ENCODE measurements around the gene RDH8.

The RDH8 gene

DNA sequence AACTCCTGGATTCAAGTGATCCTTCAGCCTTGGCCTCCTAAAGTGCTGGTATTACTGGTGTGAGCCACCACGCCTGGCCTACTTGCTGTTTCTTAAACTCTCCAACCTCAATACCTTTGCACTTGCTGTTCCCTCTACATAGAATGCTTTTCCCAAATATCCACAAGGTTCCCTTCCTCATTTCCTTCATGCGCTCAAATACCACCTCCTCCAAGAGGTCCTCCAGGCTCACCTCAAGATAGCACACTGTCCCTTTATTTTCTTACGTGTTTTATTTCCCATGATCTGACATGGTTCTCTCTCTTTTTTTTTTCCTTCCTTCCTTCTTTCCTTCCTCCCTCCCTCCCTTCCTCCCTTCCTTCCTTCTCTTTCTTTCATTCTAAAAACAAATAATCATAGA, 13.5 kb downstream of the RDH8 start:
- Histone ChIP-seq H3K36me3 (no peaks in the 10 kb centered on the region), H3K27ac (no peak overlapping the region), H3K4me1 (peaks cover 0 to 7% (median 5%) of the 10 kb centered on the region in 4 donors), H3K4me3 (no peak overlapping the region), H3K9me3 (no peaks in the 10 kb centered on the region), H3K27me3 (peaks cover 0 to 25% of the 10 kb centered on the region in 2 donors)
- intact Hi-C loops (cut with DNase I; ENCODE audit: low total_unique reads), result loop anchor here (1.0 kb wide), 1 partner anchor 92 kb away; no protein-coding TSS in a partner anchor
- DNase-seq, result no peak
- TF ChIP-seq, protein P1, sequence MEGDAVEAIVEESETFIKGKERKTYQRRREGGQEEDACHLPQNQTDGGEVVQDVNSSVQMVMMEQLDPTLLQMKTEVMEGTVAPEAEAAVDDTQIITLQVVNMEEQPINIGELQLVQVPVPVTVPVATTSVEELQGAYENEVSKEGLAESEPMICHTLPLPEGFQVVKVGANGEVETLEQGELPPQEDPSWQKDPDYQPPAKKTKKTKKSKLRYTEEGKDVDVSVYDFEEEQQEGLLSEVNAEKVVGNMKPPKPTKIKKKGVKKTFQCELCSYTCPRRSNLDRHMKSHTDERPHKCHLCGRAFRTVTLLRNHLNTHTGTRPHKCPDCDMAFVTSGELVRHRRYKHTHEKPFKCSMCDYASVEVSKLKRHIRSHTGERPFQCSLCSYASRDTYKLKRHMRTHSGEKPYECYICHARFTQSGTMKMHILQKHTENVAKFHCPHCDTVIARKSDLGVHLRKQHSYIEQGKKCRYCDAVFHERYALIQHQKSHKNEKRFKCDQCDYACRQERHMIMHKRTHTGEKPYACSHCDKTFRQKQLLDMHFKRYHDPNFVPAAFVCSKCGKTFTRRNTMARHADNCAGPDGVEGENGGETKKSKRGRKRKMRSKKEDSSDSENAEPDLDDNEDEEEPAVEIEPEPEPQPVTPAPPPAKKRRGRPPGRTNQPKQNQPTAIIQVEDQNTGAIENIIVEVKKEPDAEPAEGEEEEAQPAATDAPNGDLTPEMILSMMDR (IDR thresholded peaks at IDR 0.05), result no peak

GRCh38 chr19:10027158-10027997, 14.1 kb downstream of the RDH8 start:
- intact Hi-C loops (cut with DNase I; ENCODE audit: low total_unique reads), result loop anchor here (1.0 kb wide), 1 partner anchor 93 kb away; no protein-coding TSS in a partner anchor

GRCh38 chr19:10033614-10034013, 20.3 kb downstream of the RDH8 start:
- TF ChIP-seq, protein P1 (IDR thresholded peaks at IDR 0.05), result no peak
- H3K4me1 ChIP-seq, result no peaks in the 10 kb centered on the region
- no peak overlapping the region for H3K4me3 ChIP-seq
- no peak overlapping the region for H3K27ac ChIP-seq
- DNase-seq, result no peak
- no peaks in the 10 kb centered on the region for H3K36me3 ChIP-seq
- H3K9me3 ChIP-seq, result no peaks in the 10 kb centered on the region
- intact Hi-C loops (cut with DNase I; ENCODE audit: low total_unique reads), result no loop called here
- H3K27me3 ChIP-seq, result peaks cover 0 to 58% of the 10 kb centered on the region in 2 donors

More at GRCh38 chr19:10027158-10027997, 14.1 kb downstream of the RDH8 start:
- Histone ChIP-seq H3K27me3 (peaks cover 0 to 30% of the 10 kb centered on the region in 2 donors), H3K27ac (no peak overlapping the region), H3K36me3 (no peaks in the 10 kb centered on the region), H3K9me3 (no peaks in the 10 kb centered on the region), H3K4me3 (no peak overlapping the region), H3K4me1 (peaks cover 0 to 7% (median 5%) of the 10 kb centered on the region in 4 donors)
- TF ChIP-seq, protein P1 (IDR thresholded peaks at IDR 0.05), result peak; percentile 93 to 96
- DNase-seq, result peak; percentile 87 to 96

DNA sequence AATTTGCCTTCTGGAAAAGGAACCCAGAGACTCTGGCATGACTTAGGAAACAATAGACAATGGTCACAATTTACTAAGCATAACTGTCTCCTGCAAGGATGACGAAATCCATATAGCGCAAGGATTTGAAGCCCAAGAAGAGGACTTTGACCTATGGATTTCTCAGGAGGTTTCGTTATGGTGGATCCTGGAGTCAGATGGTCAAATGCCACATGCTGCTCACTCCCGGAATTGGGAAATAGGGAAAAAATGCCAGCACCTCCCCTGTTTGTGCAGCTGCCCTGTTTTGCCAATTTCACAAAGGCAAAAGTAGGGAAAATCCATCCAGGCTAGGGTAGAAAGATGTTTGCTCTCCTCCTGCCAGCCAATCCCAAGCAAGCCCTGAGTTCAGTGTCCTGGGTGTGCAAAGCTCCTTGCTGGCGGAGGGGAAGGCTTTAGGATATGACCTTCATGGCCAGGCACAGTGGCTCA, 23.4 kb downstream of the RDH8 start:
- no peak for DNase-seq
- no peaks in the 10 kb centered on the region for H3K36me3 ChIP-seq
- H3K4me1 ChIP-seq, result no peaks in the 10 kb centered on the region
- no peak overlapping the region for H3K27ac ChIP-seq
- H3K9me3 ChIP-seq, result peaks cover 0 to 12% (median 8%) of the 10 kb centered on the region in 3 donors
- peaks cover 0 to 61% of the 10 kb centered on the region in 2 donors for H3K27me3 ChIP-seq
- TF ChIP-seq, protein P1 (IDR thresholded peaks at IDR 0.05), result no peak
- H3K4me3 ChIP-seq, result no peak overlapping the region
- intact Hi-C loops (cut with DNase I; ENCODE audit: low total_unique reads), result no loop called here

DNA sequence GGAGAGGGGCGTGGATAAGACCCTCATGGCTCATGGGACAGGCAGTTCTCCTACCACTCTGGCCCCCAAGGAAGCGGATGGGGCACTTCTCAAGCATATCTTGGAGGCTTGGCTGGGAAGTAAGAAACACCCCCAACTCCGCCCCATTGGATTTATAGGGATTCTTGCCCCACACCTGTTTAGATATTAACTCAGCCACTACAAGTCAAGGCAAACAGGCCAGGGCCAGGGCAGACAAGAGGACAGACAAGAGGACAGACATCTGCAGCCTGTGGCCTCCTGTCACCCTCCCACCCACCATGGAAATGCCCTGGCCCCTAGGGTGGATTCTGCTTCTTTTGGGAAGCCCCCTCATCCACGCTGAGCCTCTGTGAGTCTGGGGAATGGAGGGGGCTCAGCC, 24.1 kb downstream of the RDH8 start:
- Histone ChIP-seq H3K9me3 (peaks cover 0 to 19% (median 15%) of the 10 kb centered on the region in 3 donors), H3K27me3 (peaks cover 0 to 55% of the 10 kb centered on the region in 2 donors), H3K36me3 (no peaks in the 10 kb centered on the region), H3K4me1 (no peaks in the 10 kb centered on the region), H3K27ac (no peak overlapping the region), H3K4me3 (no peak overlapping the region)
- TF ChIP-seq, protein P1 (IDR thresholded peaks at IDR 0.05), result no peak
- DNase-seq, result no peak
- intact Hi-C loops (cut with DNase I; ENCODE audit: low total_unique reads), result no loop called here
